Epithelial cell of esophagus (primary cell): ENCODE measurements around the gene SHC3.

Experiments
- DNase-seq: peaks from one replicate; pipeline ENCODE4 v3.0.0; 2010; ENCODE audit warnings: low read depth
- H3K4me3 ChIP-seq: 2 replicates; pipeline ENCODE4 v1.5.1; 2011; ENCODE audit warnings: mild to moderate bottlenecking, low read length, control low read depth
- TF ChIP-seq, protein P1 (sequence below): IDR thresholded peaks from 2 replicates; pipeline ENCODE4 v1.5.1; 2011; ENCODE audit warnings: low read depth, mild to moderate bottlenecking, low read length, control low read depth, inconsistent platforms; ENCODE audit not compliant: insufficient read depth; ENCODE audit errors: missing control alignments

SHC3 gene

DNA sequence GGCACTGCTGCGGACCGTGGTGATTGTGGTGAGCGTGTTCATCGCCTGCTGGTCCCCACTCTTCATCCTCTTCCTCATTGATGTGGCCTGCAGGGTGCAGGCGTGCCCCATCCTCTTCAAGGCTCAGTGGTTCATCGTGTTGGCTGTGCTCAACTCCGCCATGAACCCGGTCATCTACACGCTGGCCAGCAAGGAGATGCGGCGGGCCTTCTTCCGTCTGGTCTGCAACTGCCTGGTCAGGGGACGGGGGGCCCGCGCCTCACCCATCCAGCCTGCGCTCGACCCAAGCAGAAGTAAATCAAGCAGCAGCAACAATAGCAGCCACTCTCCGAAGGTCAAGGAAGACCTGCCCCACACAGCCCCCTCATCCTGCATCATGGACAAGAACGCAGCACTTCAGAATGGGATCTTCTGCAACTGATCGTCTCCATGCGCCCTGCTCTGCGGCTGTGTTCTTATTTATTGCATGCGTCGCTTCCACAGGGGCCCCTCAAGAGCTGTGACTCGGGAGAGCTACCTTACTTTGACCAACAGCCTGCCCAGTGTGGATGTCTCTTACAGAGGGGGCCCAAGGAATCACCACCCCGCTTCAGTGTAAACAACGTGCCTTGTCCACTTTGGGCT, 176.6 kb downstream of the SHC3 start:
- TF ChIP-seq, protein P1, sequence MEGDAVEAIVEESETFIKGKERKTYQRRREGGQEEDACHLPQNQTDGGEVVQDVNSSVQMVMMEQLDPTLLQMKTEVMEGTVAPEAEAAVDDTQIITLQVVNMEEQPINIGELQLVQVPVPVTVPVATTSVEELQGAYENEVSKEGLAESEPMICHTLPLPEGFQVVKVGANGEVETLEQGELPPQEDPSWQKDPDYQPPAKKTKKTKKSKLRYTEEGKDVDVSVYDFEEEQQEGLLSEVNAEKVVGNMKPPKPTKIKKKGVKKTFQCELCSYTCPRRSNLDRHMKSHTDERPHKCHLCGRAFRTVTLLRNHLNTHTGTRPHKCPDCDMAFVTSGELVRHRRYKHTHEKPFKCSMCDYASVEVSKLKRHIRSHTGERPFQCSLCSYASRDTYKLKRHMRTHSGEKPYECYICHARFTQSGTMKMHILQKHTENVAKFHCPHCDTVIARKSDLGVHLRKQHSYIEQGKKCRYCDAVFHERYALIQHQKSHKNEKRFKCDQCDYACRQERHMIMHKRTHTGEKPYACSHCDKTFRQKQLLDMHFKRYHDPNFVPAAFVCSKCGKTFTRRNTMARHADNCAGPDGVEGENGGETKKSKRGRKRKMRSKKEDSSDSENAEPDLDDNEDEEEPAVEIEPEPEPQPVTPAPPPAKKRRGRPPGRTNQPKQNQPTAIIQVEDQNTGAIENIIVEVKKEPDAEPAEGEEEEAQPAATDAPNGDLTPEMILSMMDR: no peak
- no peak for DNase-seq
- no peak overlapping the region for H3K4me3 ChIP-seq

GRCh38 chr9:89000973-89001916, 177.4 kb downstream of the SHC3 start:
- TF ChIP-seq, protein P1: peak; percentile 72
- H3K4me3 ChIP-seq: no peak overlapping the region
- peak; percentile 79 for DNase-seq

GRCh38 chr9:89000371-89000781, 178.2 kb downstream of the SHC3 start:
- no peak overlapping the region for H3K4me3 ChIP-seq
- TF ChIP-seq, protein P1: no peak
- no peak for DNase-seq

- DNase-seq: no peak
- TF ChIP-seq, protein P1: no peak
- no peak overlapping the region for H3K4me3 ChIP-seq
These were observed 179.7 kb downstream of the SHC3 start for GRCh38 chr9:88998911-88999310.

GRCh38 chr9:88998503-88998902, 180.1 kb downstream of the SHC3 start:
- TF ChIP-seq, protein P1: no peak
- DNase-seq: no peak

GRCh38 chr9:88997646-88998045, 181.0 kb downstream of the SHC3 start:
- DNase-seq: no peak
- TF ChIP-seq, protein P1: no peak
- no peak overlapping the region for H3K4me3 ChIP-seq

More at GRCh38 chr9:88998503-88998902, 180.1 kb downstream of the SHC3 start:
- H3K4me3 ChIP-seq: no peak overlapping the region
